Hepatocyte (in vitro differentiated cells): ENCODE results near the gene XXYLT1.

Source experiments
- EZH2phosphoT487 ChIP-seq: fragments of 200-600 bp; sonication (generic); IDR thresholded peaks from one replicate; pipeline ENCODE4 v1.6.1; 2018; ENCODE audit warnings: antibody characterized with exemption, mild to moderate bottlenecking, low read depth, moderate library complexity; ENCODE audit not compliant: unreplicated experiment, severe bottlenecking
- TF ChIP-seq, protein P1 (sequence below): fragments of 200-600 bp; sonication (generic); IDR thresholded peaks from 2 replicates; pipeline ENCODE4 v1.5.1; 2016; ENCODE audit warnings: antibody characterized with exemption, mild to moderate bottlenecking; ENCODE audit not compliant: poor library complexity

DNA sequence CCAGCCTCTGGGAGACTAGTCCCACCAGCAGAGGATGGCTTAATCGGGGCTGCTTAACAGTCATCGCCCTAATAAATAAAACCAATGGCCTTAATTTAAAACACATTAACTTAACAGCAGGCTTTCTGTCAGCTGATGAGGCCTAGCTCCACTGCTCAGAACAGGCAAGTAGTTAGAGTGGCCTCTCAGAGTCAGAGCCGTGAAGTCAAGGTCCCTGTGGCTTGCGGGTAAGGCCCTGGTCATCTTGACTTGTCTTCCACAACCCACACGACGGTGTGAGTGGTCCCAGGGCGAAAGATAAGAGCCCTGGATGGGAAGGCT, 11.8 kb downstream of the XXYLT1 start:
- TF ChIP-seq, protein P1, sequence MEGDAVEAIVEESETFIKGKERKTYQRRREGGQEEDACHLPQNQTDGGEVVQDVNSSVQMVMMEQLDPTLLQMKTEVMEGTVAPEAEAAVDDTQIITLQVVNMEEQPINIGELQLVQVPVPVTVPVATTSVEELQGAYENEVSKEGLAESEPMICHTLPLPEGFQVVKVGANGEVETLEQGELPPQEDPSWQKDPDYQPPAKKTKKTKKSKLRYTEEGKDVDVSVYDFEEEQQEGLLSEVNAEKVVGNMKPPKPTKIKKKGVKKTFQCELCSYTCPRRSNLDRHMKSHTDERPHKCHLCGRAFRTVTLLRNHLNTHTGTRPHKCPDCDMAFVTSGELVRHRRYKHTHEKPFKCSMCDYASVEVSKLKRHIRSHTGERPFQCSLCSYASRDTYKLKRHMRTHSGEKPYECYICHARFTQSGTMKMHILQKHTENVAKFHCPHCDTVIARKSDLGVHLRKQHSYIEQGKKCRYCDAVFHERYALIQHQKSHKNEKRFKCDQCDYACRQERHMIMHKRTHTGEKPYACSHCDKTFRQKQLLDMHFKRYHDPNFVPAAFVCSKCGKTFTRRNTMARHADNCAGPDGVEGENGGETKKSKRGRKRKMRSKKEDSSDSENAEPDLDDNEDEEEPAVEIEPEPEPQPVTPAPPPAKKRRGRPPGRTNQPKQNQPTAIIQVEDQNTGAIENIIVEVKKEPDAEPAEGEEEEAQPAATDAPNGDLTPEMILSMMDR: no peak
- no peak for TF ChIP-seq EZH2phosphoT487
